WTC11 (cell line): ENCODE measurements around the gene NDOR1. TPM values are rescaled to one million over a fixed set of nuclear protein-coding genes. Genes with fewer than 3 reads are reported as not detected.

Experiments
- ATAC-seq: fragments of 200-7000 bp; cut with Tn5 transposase; 2 replicates; pipeline ENCODE4 v1.10.0; 2021; ENCODE audit warnings: mild to moderate bottlenecking, moderate library complexity
- CTCF ChIA-PET: fragments of 300-600 bp; sonication (Branson Sonifier 250); formaldehyde crosslinking; loops from one replicate; lab custom pipeline; 2021; ENCODE audit warnings: antibody characterized with exemption; lab: Charles Lee
- POLR2A ChIA-PET: fragments of 350-600 bp; sonication (Branson Sonifier 250); formaldehyde crosslinking; loops from one replicate; lab custom pipeline; 2021; ENCODE audit warnings: antibody characterized with exemption; lab: Charles Lee
- DNase-seq: peaks from one replicate; pipeline ENCODE4 v3.0.0; 2021; ENCODE audit warnings: low spot score
- H3K27ac Mint-ChIP-seq: 2 replicates; pipeline ENCODE4 v1.8.0; 2021; ENCODE audit warnings: mixed read lengths
- H3K27me3 Mint-ChIP-seq: 2 replicates; pipeline ENCODE4 v1.8.0; 2021; ENCODE audit warnings: low read depth, mild to moderate bottlenecking, moderate library complexity, mixed read lengths
- H3K36me3 Mint-ChIP-seq: 2 replicates; pipeline ENCODE4 v1.8.0; 2021; ENCODE audit warnings: mixed read lengths
- H3K4me1 Mint-ChIP-seq: 2 replicates; pipeline ENCODE4 v1.8.0; 2022; ENCODE audit warnings: mixed read lengths
- H3K4me3 Mint-ChIP-seq: 2 replicates; pipeline ENCODE4 v1.8.0; 2021; ENCODE audit warnings: mild to moderate bottlenecking, moderate library complexity, mixed read lengths
- H3K9me3 Mint-ChIP-seq: 2 replicates; pipeline ENCODE4 v1.8.0; 2021; ENCODE audit warnings: mixed read lengths
- ATF6 ChIP-seq: sonication (generic); formaldehyde crosslinking; IDR thresholded peaks from 2 replicates; pipeline ENCODE4 v1.8.1; 2023; ENCODE audit warnings: mild to moderate bottlenecking, missing genetic modification reagents
- CDX4 ChIP-seq: fragments of 250-450 bp; sonication (Bioruptor Pico); IDR thresholded peaks from 2 replicates; pipeline ENCODE4 v1.9.0; 2021; ENCODE audit warnings: moderate library complexity, mild to moderate bottlenecking, inconsistent platforms, borderline replicate concordance
- CTCF ChIP-seq: fragments of 200-600 bp; IDR thresholded peaks from 2 replicates; pipeline ENCODE4 v1.8.0; 2022; ENCODE audit warnings: antibody characterized with exemption
- EMX1 ChIP-seq: fragments of 250-450 bp; sonication (Bioruptor Pico); IDR thresholded peaks from 2 replicates; pipeline ENCODE4 v1.8.0; 2021; ENCODE audit warnings: mild to moderate bottlenecking
- ERG ChIP-seq: fragments of 250-450 bp; sonication (Bioruptor Pico); IDR thresholded peaks from 2 replicates; pipeline ENCODE4 v1.8.0; 2021; ENCODE audit warnings: mild to moderate bottlenecking
- ETV6 ChIP-seq: sonication (generic); formaldehyde crosslinking; IDR thresholded peaks from 2 replicates; pipeline ENCODE4 v1.8.1; 2022; ENCODE audit warnings: mild to moderate bottlenecking, missing genetic modification reagents
- FOXP1 ChIP-seq: sonication (generic); formaldehyde crosslinking; IDR thresholded peaks from 2 replicates; pipeline ENCODE4 v1.8.0; 2022; ENCODE audit warnings: missing genetic modification reagents, mild to moderate bottlenecking, moderate library complexity, borderline replicate concordance
- FOXP4 ChIP-seq: sonication (generic); formaldehyde crosslinking; IDR thresholded peaks from 2 replicates; pipeline ENCODE4 v1.8.0; 2022; ENCODE audit warnings: mild to moderate bottlenecking, missing genetic modification reagents
- HMGXB4 ChIP-seq: sonication (generic); formaldehyde crosslinking; IDR thresholded peaks from 2 replicates; pipeline ENCODE4 v1.8.1; 2023; ENCODE audit warnings: mild to moderate bottlenecking, moderate library complexity, missing genetic modification reagents
- MLX ChIP-seq: sonication (generic); formaldehyde crosslinking; IDR thresholded peaks from 2 replicates; pipeline ENCODE4 v1.8.1; 2023; ENCODE audit warnings: mild to moderate bottlenecking, missing genetic modification reagents, moderate library complexity
- MYBL2 ChIP-seq: sonication (generic); formaldehyde crosslinking; IDR thresholded peaks from 2 replicates; pipeline ENCODE4 v1.8.1; 2023; ENCODE audit warnings: mild to moderate bottlenecking, moderate library complexity, missing genetic modification reagents
- OVOL2 ChIP-seq: fragments of 250-450 bp; sonication (Bioruptor Pico); IDR thresholded peaks from 2 replicates; pipeline ENCODE4 v1.9.0; 2021; ENCODE audit warnings: mild to moderate bottlenecking, borderline replicate concordance
- PREB ChIP-seq: sonication (generic); formaldehyde crosslinking; IDR thresholded peaks from 2 replicates; pipeline ENCODE4 v1.8.1; 2022; ENCODE audit warnings: mild to moderate bottlenecking, missing genetic modification reagents, moderate library complexity, borderline replicate concordance
- SMAD3 ChIP-seq: sonication (generic); formaldehyde crosslinking; IDR thresholded peaks from 2 replicates; pipeline ENCODE4 v1.8.0; 2022; ENCODE audit warnings: missing genetic modification reagents, mild to moderate bottlenecking, borderline replicate concordance
- TEAD1 ChIP-seq: sonication (generic); formaldehyde crosslinking; IDR thresholded peaks from 2 replicates; pipeline ENCODE4 v1.8.0; 2022; ENCODE audit warnings: mild to moderate bottlenecking, missing genetic modification reagents
- USF1 ChIP-seq: sonication (generic); formaldehyde crosslinking; IDR thresholded peaks from 2 replicates; pipeline ENCODE4 v1.8.0; 2022; ENCODE audit warnings: mild to moderate bottlenecking, missing genetic modification reagents
- ZBTB21 ChIP-seq: sonication (generic); formaldehyde crosslinking; IDR thresholded peaks from 2 replicates; pipeline ENCODE4 v1.8.1; 2023; ENCODE audit warnings: mild to moderate bottlenecking, missing genetic modification reagents, borderline replicate concordance
- ZNF263 ChIP-seq: sonication (generic); formaldehyde crosslinking; IDR thresholded peaks from 2 replicates; pipeline ENCODE4 v1.8.1; 2022; ENCODE audit warnings: low read depth, mild to moderate bottlenecking, moderate library complexity, missing genetic modification reagents
- ZNF317 ChIP-seq: sonication (generic); formaldehyde crosslinking; IDR thresholded peaks from 2 replicates; pipeline ENCODE4 v1.8.1; 2023; ENCODE audit warnings: low read depth, mild to moderate bottlenecking, moderate library complexity, missing genetic modification reagents, borderline replicate concordance
- ZNF671 ChIP-seq: fragments of 250-450 bp; sonication (Bioruptor Pico); IDR thresholded peaks from 2 replicates; pipeline ENCODE4 v1.8.0; 2021; ENCODE audit warnings: mild to moderate bottlenecking
- ZSCAN18 ChIP-seq: fragments of 250-450 bp; sonication (Bioruptor Pico); IDR thresholded peaks from 2 replicates; pipeline ENCODE4 v2.1.2; 2022; ENCODE audit warnings: mild to moderate bottlenecking, moderate library complexity
- total RNA-seq: library from RNA; stranded (reverse); gene quantifications from 3 replicates; pipeline ENCODE4 v1.2.3, GENCODE V29; 2021

The NDOR1 gene
- total RNA-seq, 1 experiment from 2014 or later, result 49.0 TPM

GRCh38 chr9:137192448-137192780 lies 13.1 kb upstream of the NDOR1 start (continued):
- TF ChIP-seq FOXP4 (no peak), MYBL2 (CRISPR knock-in tag) (no peak), ZNF671 (CRISPR knock-in tag) (no peak), ETV6 (CRISPR knock-in tag) (no peak), CDX4 (CRISPR knock-in tag) (no peak), SMAD3 (CRISPR knock-in tag) (no peak)

GRCh38 chr9:137192859-137193258 lies 12.6 kb upstream of the NDOR1 start:
- DNase-seq (no peak), ATAC-seq (no peak)
- H3K27ac Mint-ChIP-seq, result no peak overlapping the region
- POLR2A ChIA-PET, result interaction anchor here (1.1 kb wide), 1 partner anchor 26 kb away, joined by 5 read pairs; no protein-coding TSS in a partner anchor
- H3K4me3 Mint-ChIP-seq, result no peak overlapping the region
- CTCF ChIA-PET, result interaction anchor here (0.7 to 1.6 kb wide), 5 partner anchors 16 to 158 kb away, joined by 4 to 8 read pairs (median 4); no protein-coding TSS in a partner anchor
- no peaks in the 10 kb centered on the region for H3K9me3 Mint-ChIP-seq
- peaks cover 13% of the 10 kb centered on the region for H3K4me1 Mint-ChIP-seq
- TF ChIP-seq ZNF317 (CRISPR knock-in tag), result no peak
- no peak for TF ChIP-seq HMGXB4 (CRISPR knock-in tag)
- TF ChIP-seq CDX4 (CRISPR knock-in tag), result no peak
- no peak for TF ChIP-seq USF1 (CRISPR knock-in tag)
- no peak for TF ChIP-seq FOXP1 (CRISPR knock-in tag)
- no peak for TF ChIP-seq ATF6 (CRISPR knock-in tag)
- TF ChIP-seq ERG, result no peak
- TF ChIP-seq MLX, result no peak
- no peak for TF ChIP-seq PREB (CRISPR knock-in tag)
- no peak for TF ChIP-seq OVOL2 (CRISPR knock-in tag)
- no peak for TF ChIP-seq EMX1
- no peak for TF ChIP-seq ZBTB21
- no peak for TF ChIP-seq CTCF
- TF ChIP-seq TEAD1 (CRISPR knock-in tag), result no peak
- no peak for TF ChIP-seq ZSCAN18
- no peak for TF ChIP-seq ZNF263 (CRISPR knock-in tag)
- no peaks in the 10 kb centered on the region for H3K27me3 Mint-ChIP-seq
- H3K36me3 Mint-ChIP-seq, result no peaks in the 10 kb centered on the region; the same call in 1 of the 2 replicates
